NCI-H446 treated with DMSO at 0.1 percent for 48 hours (cell line): ENCODE measurements around the gene ITGA11.
A peak's percentile ranks its signal among the peaks of the same experiment; 100 is the strongest.

ENCODE experiments used
- DNase-seq: peaks from one replicate; lab custom pipeline; 2025; lab: John Stamatoyannopoulos, UW

Gene ITGA11

GRCh38 chr15:68289621-68290352, 142.2 kb downstream of the ITGA11 start:
- DNase-seq = no peak

- DNase-seq = no peak
Observed at GRCh38 chr15:68289057-68289456, 142.9 kb downstream of the ITGA11 start.

- DNase-seq = no peak
Observed at GRCh38 chr15:68286256-68286655, 145.7 kb downstream of the ITGA11 start.

- DNase-seq = no peak
Observed at GRCh38 chr15:68285259-68285980, 146.5 kb downstream of the ITGA11 start.

- no peak for DNase-seq
Observed at GRCh38 chr15:68284616-68285258, 147.2 kb downstream of the ITGA11 start.

GRCh38 chr15:68283401-68283800, 148.6 kb downstream of the ITGA11 start:
- no peak for DNase-seq

GRCh38 chr15:68281008-68281407, 151.0 kb downstream of the ITGA11 start:
- no peak for DNase-seq

GRCh38 chr15:68279779-68280753, 151.9 kb downstream of the ITGA11 start:
- DNase-seq = no peak

- DNase-seq = peak; percentile 11
Observed at GRCh38 chr15:68278595-68279405, 153.2 kb downstream of the ITGA11 start.

GRCh38 chr15:68278345-68278594, 153.7 kb downstream of the ITGA11 start:
- DNase-seq = no peak

- peak; percentile 77 for DNase-seq
Observed at GRCh38 chr15:68277603-68278344, 154.2 kb downstream of the ITGA11 start, which contains the start of gene FEM1B. Gene FEM1B (plus strand): TSS chr15:68277745. CDS start chr15:68278418, 673 bp downstream.

- no peak for DNase-seq
Observed at GRCh38 chr15:68277131-68277602, 154.8 kb downstream of the ITGA11 start.

- no peak for DNase-seq
Observed at GRCh38 chr15:68276668-68277067, 155.3 kb downstream of the ITGA11 start.

- DNase-seq = no peak
Observed at GRCh38 chr15:68275165-68275746, 156.7 kb downstream of the ITGA11 start.

- DNase-seq = no peak
Observed at GRCh38 chr15:68274201-68274848, 157.6 kb downstream of the ITGA11 start.

- DNase-seq = no peak
Observed at GRCh38 chr15:68272721-68273271, 159.2 kb downstream of the ITGA11 start.

- no peak for DNase-seq
Observed at GRCh38 chr15:68271854-68272471, 160.0 kb downstream of the ITGA11 start.

- no peak for DNase-seq
Observed at GRCh38 chr15:68268405-68268804, 163.6 kb downstream of the ITGA11 start.

- DNase-seq = no peak
Observed at GRCh38 chr15:68265674-68266073, 166.3 kb downstream of the ITGA11 start.
